DOHH2 (cell line): ENCODE data around the gene GSTT2.
"Not testable (repeated sequence)": the region's sequence is repeated elsewhere in the genome, so short reads cannot be mapped to it uniquely, and the experiment has no call there.

Source experiments
- H3F3A ChIP-seq: fragments of 200-600 bp; sonication (generic), shearing (Covaris generic); 2 replicates; pipeline ENCODE4 v1.6.0; 2016; ENCODE audit warnings: antibody characterized with exemption, mild to moderate bottlenecking; ENCODE audit not compliant: control insufficient read depth, insufficient read depth
- H3K27ac ChIP-seq: fragments of 200-600 bp; sonication (generic); 2 replicates; pipeline ENCODE4 v1.5.1; 2014; ENCODE audit warnings: low read depth, mild to moderate bottlenecking, low read length, moderate library complexity
- H3K27me3 ChIP-seq: fragments of 200-600 bp; sonication (generic); 2 replicates; pipeline ENCODE4 v1.6.1; 2014; ENCODE audit warnings: mild to moderate bottlenecking, low read length, mixed read lengths; ENCODE audit not compliant: control insufficient read depth
- H3K36me3 ChIP-seq: fragments of 200-600 bp; sonication (generic); 2 replicates; pipeline ENCODE4 v1.6.1; 2014; ENCODE audit warnings: mild to moderate bottlenecking, low read length, moderate library complexity, mixed read lengths; ENCODE audit not compliant: control insufficient read depth
- H3K4me1 ChIP-seq: fragments of 200-600 bp; sonication (generic); 2 replicates; pipeline ENCODE4 v1.6.1; 2014; ENCODE audit warnings: mild to moderate bottlenecking, low read length, mixed read lengths; ENCODE audit not compliant: control insufficient read depth
- H3K4me2 ChIP-seq: fragments of 200-600 bp; sonication (generic); 2 replicates; pipeline ENCODE4 v1.6.0; 2014; ENCODE audit warnings: mild to moderate bottlenecking, low read length, moderate library complexity
- H3K4me3 ChIP-seq: fragments of 200-600 bp; sonication (generic); 2 replicates; pipeline ENCODE4 v1.5.1; 2014; ENCODE audit warnings: mild to moderate bottlenecking, low read length, mixed read lengths
- H3K79me2 ChIP-seq: fragments of 200-600 bp; sonication (generic); 2 replicates; pipeline ENCODE4 v1.6.1; 2014; ENCODE audit warnings: mild to moderate bottlenecking, low read length, mixed read lengths; ENCODE audit not compliant: control insufficient read depth
- H3K9me2 ChIP-seq: fragments of 200-600 bp; sonication (generic); replicated peaks from 2 replicates; pipeline ENCODE4 v1.6.1; 2014; ENCODE audit warnings: mild to moderate bottlenecking, low read length, mixed read lengths; ENCODE audit not compliant: control insufficient read depth
- H3K9me3 ChIP-seq: fragments of 200-600 bp; sonication (generic); 2 replicates; pipeline ENCODE4 v1.6.1; 2014; ENCODE audit warnings: antibody characterized with exemption, low read length, mixed read lengths; ENCODE audit not compliant: control insufficient read depth, insufficient read depth
- H4K20me1 ChIP-seq: fragments of 200-600 bp; sonication (generic); 2 replicates; pipeline ENCODE4 v1.6.0; 2014; ENCODE audit warnings: low read depth, mild to moderate bottlenecking, antibody characterized with exemption, low read length, moderate library complexity; ENCODE audit not compliant: control insufficient read depth, insufficient read depth
- EZH2phosphoT487 ChIP-seq: fragments of 200-600 bp; sonication (generic); IDR thresholded peaks from 2 replicates; pipeline ENCODE4 v1.6.1; 2017; ENCODE audit warnings: borderline replicate concordance, mild to moderate bottlenecking, antibody characterized with exemption, low read length, moderate library complexity, mixed read lengths
- TF ChIP-seq, protein P1 (sequence below): fragments of 200-600 bp; sonication (generic); IDR thresholded peaks from one replicate; pipeline ENCODE4 v1.5.1; 2014; ENCODE audit warnings: antibody characterized with exemption, mild to moderate bottlenecking, low read depth, low read length; ENCODE audit not compliant: poor library complexity, severe bottlenecking

The GSTT2 gene

GRCh38 chr22:23979557-23980240 is at the start of gene GSTT2:
TSS of gene GSTT2 (plus strand) at chr22:23980134.
- H3K4me1 ChIP-seq, H3K9me3 ChIP-seq, H3K27me3 ChIP-seq, H3K79me2 ChIP-seq, H3K36me3 ChIP-seq, H3K9me2 ChIP-seq, H4K20me1 ChIP-seq, H3K4me3 ChIP-seq, H3F3A ChIP-seq, H3K27ac ChIP-seq, H3K4me2 ChIP-seq: not testable (repeated sequence)

GRCh38 chr22:23938328-23939016 is 41.5 kb upstream of the GSTT2 start:
- H3K4me1 ChIP-seq = no peaks in the 10 kb centered on the region
- no peak overlapping the region for H3K4me3 ChIP-seq
- H3K27me3 ChIP-seq = no peaks in the 10 kb centered on the region
- H4K20me1 ChIP-seq = no peaks in the 10 kb centered on the region
- no peaks in the 10 kb centered on the region for H3K79me2 ChIP-seq
- no peak overlapping the region for H3K4me2 ChIP-seq
- no peaks in the 10 kb centered on the region for H3K9me2 ChIP-seq
- no peaks in the 10 kb centered on the region for H3K9me3 ChIP-seq
- no peaks in the 10 kb centered on the region for H3F3A ChIP-seq
- H3K27ac ChIP-seq = no peak overlapping the region
- H3K36me3 ChIP-seq = no peaks in the 10 kb centered on the region
- no peak for TF ChIP-seq EZH2phosphoT487
- TF ChIP-seq, protein P1, sequence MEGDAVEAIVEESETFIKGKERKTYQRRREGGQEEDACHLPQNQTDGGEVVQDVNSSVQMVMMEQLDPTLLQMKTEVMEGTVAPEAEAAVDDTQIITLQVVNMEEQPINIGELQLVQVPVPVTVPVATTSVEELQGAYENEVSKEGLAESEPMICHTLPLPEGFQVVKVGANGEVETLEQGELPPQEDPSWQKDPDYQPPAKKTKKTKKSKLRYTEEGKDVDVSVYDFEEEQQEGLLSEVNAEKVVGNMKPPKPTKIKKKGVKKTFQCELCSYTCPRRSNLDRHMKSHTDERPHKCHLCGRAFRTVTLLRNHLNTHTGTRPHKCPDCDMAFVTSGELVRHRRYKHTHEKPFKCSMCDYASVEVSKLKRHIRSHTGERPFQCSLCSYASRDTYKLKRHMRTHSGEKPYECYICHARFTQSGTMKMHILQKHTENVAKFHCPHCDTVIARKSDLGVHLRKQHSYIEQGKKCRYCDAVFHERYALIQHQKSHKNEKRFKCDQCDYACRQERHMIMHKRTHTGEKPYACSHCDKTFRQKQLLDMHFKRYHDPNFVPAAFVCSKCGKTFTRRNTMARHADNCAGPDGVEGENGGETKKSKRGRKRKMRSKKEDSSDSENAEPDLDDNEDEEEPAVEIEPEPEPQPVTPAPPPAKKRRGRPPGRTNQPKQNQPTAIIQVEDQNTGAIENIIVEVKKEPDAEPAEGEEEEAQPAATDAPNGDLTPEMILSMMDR = no peak

DNA sequence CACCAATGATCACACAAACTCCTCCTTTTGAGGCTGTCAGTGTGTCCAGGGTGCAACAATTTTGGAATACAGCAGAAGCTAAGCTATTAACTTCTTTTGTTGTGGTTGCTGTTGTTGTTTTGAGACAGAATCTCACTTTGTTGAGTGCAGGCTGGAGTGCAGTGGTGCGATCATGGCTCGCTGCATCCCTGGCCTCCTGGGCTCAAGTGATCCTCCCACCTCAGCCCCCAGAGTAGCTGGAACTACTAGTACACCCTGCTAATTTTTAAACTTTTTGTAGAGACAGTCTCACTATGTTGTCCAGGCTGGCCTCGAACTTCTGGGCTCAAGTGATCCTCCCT is 40.9 kb upstream of the GSTT2 start:
- Histone ChIP-seq H3K4me1 (no peaks in the 10 kb centered on the region), H3K27ac (no peak overlapping the region), H3K4me3 (no peak overlapping the region), H3K4me2 (no peak overlapping the region), H3K79me2 (no peaks in the 10 kb centered on the region), H3F3A (no peaks in the 10 kb centered on the region), H4K20me1 (no peaks in the 10 kb centered on the region), H3K36me3 (no peaks in the 10 kb centered on the region), H3K9me3 (no peaks in the 10 kb centered on the region), H3K27me3 (no peaks in the 10 kb centered on the region), H3K9me2 (no peaks in the 10 kb centered on the region)
- TF ChIP-seq EZH2phosphoT487 = no peak
- TF ChIP-seq, protein P1 = no peak

DNA sequence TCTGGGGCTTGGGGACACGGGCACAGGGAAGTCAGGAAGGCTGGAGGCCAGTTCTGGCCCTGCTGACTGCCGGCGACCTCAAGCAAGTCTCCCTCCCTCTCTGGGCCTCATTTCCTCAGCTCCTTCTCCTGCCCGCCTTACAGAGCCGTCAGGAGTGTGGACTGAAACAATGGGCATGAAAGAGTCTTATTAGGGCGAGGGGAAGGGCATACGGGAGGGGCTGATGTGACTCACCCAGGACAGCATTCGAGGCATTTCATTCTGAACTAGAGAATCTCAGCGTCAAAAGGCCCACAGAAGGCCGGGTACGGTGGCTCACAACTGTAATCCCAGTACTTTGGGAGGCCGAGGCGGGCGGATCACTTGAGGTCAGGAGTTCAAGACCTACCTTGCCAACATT is 39.8 kb upstream of the GSTT2 start:
- H3K4me3 ChIP-seq, H3K79me2 ChIP-seq, H3K4me1 ChIP-seq, H3K27me3 ChIP-seq, H4K20me1 ChIP-seq, H3K4me2 ChIP-seq, H3K9me3 ChIP-seq, H3K9me2 ChIP-seq, H3F3A ChIP-seq, H3K36me3 ChIP-seq, H3K27ac ChIP-seq: not testable (repeated sequence)

- not testable (repeated sequence) for H3K4me3 ChIP-seq, H3K4me1 ChIP-seq, H3K4me2 ChIP-seq, H3K27me3 ChIP-seq, H3K79me2 ChIP-seq, H3F3A ChIP-seq, H4K20me1 ChIP-seq, H3K9me3 ChIP-seq, H3K9me2 ChIP-seq, H3K36me3 ChIP-seq, H3K27ac ChIP-seq
These were observed 32.5 kb upstream of the GSTT2 start for GRCh38 chr22:23947391-23947790.

GRCh38 chr22:23949764-23950163 is 30.2 kb upstream of the GSTT2 start:
- not testable (repeated sequence) for H3K27ac ChIP-seq, H3K27me3 ChIP-seq, H3F3A ChIP-seq, H3K4me3 ChIP-seq, H3K36me3 ChIP-seq, H3K4me1 ChIP-seq, H4K20me1 ChIP-seq, H3K9me3 ChIP-seq, H3K9me2 ChIP-seq, H3K79me2 ChIP-seq, H3K4me2 ChIP-seq
